Stomach (tissue), 9 donors: ENCODE results near the gene TPMT. TPM values are rescaled to one million over a fixed set of nuclear protein-coding genes. Genes with fewer than 3 reads are reported as not detected.
A peak's percentile ranks its signal among the peaks of the same experiment; 100 is the strongest.

ENCODE experiments used
- DNase-seq, 2 donors: peaks; one replicate each; pipeline versions ENCODE4 v3.0.0 to v3.0.0-alpha.2; 2013 to 2019
- H3K27ac ChIP-seq, 5 donors: fragments of 200-600 bp in 4 of 5; sonication (generic) in 4 of 5; one replicate each; pipeline ENCODE4 v1.5.1; 2013 to 2019; ENCODE audit warnings: mild to moderate bottlenecking in 1 of 5, moderate library complexity in 1 of 5
- H3K27me3 ChIP-seq, 3 donors: fragments of 200-600 bp; sonication (generic); one replicate each; pipeline ENCODE4 v1.5.1; 2017 to 2019; ENCODE audit warnings: mixed run types in 1 of 3
- H3K36me3 ChIP-seq, 4 donors: fragments of 200-600 bp; sonication (generic); 1 replicate in 3 of 4; 2 replicates in 1 of 4; pipeline ENCODE4 v1.5.1; 2016 to 2019
- H3K4me1 ChIP-seq, 4 donors: fragments of 200-600 bp; sonication (generic); one replicate each; pipeline ENCODE4 v1.5.1; 2016 to 2019
- H3K4me3 ChIP-seq, 4 donors: fragments of 200-600 bp; sonication (generic) in 3 of 4; one replicate each; pipeline ENCODE4 v1.5.1; 2016 to 2019; ENCODE audit warnings: mild to moderate bottlenecking in 1 of 4
- H3K9me3 ChIP-seq, 4 donors: fragments of 200-600 bp; sonication (generic); one replicate each; pipeline ENCODE4 v1.5.1; 2016 to 2019
- CTCF ChIP-seq, 7 experiments: fragments of 450-650 bp in 4 of 7; fragments of 200-600 bp in 3 of 7; sonication (generic) in 3 of 7; IDR thresholded peaks; one replicate each; pipeline ENCODE4 v1.5.1; 2016 to 2019; ENCODE audit warnings: antibody characterized with exemption in 7 of 7, control low read depth in 2 of 7, mild to moderate bottlenecking in 1 of 7
- EP300 ChIP-seq: sonication (generic); formaldehyde crosslinking; IDR thresholded peaks from one replicate; pipeline ENCODE4 v1.6.1; 2017; ENCODE audit warnings: antibody characterized with exemption
- POLR2A ChIP-seq, 4 donors: fragments of 450-650 bp; IDR thresholded peaks; one replicate each; pipeline ENCODE4 v1.6.1; 2016; ENCODE audit warnings: antibody characterized with exemption in 4 of 4, control low read depth in 2 of 4, mild to moderate bottlenecking in 1 of 4, moderate library complexity in 1 of 4
- POLR2AphosphoS5 ChIP-seq, 3 donors: sonication (generic); formaldehyde crosslinking; IDR thresholded peaks; one replicate each; pipeline ENCODE4 v1.6.1; 2016; ENCODE audit warnings: antibody characterized with exemption in 3 of 3
- WGBS, 5 donors: extraction: QIAGEN DNeasy Blood & Tissue Kit in 3 of 5; methylation state at CpG; one replicate each; pipeline versions ENCODE4 v1.1.5 to v1.1.7; 2013 to 2018; 5-methylcytosine and 5-hydroxymethylcytosine counted together
- intact Hi-C: fragments of 100-400 bp; cut with DNase I; formaldehyde crosslinking; loops from one replicate; pipeline ENCODE4 v1.15.1; 2023; ENCODE audit warnings: low total_unique reads
- polyA plus RNA-seq, 3 donors: library from polyadenylated mRNA; stranded (reverse); fragments of 200-250 nt; gene quantifications; one replicate each; pipeline ENCODE4 v1.2.3, GENCODE V29; 2013
- total RNA-seq, 5 donors: library from RNA; depleted of rRNA; stranded (reverse); fragments of >200 nt; gene quantifications; one replicate each; pipeline versions ENCODE4 v1.1.0 to v1.2.3, GENCODE V29; 2014 to 2016
- donor health status: healthy with polysubstance abuse.
- donor health status: Bipolar disorder and iron deficiency.
- donor health status: healthy.

Gene TPMT
- total and polyA plus RNA-seq, 8 donors = 0.89 to 24.3 (median 11.7) TPM

- Histone ChIP-seq H3K4me3 (no peak overlapping the region), H3K36me3 (peaks cover 16 to 61% (median 58%) of the 10 kb centered on the region in 4 donors), H3K9me3 (no peaks in the 10 kb centered on the region), H3K27ac (no peak overlapping the region), H3K27me3 (no peaks in the 10 kb centered on the region), H3K4me1 (peaks cover 0 to 12% (median 3%) of the 10 kb centered on the region in 4 donors)
- WGBS, 5 donors = 81 to 100% (median 98%) methylated on average over 1 of the region's 1 CpG
- intact Hi-C loops = no loop called here
- no peak for DNase-seq
- TF ChIP-seq POLR2A (IDR thresholded peaks at IDR 0.05) = no peak
- no peak for TF ChIP-seq CTCF (IDR thresholded peaks at IDR 0.05)
- no peak for TF ChIP-seq EP300
- no peak for TF ChIP-seq POLR2AphosphoS5 (IDR thresholded peaks at IDR 0.05)
These were observed 6.0 kb upstream of the TPMT start for GRCh38 chr6:18160911-18161310.

DNA sequence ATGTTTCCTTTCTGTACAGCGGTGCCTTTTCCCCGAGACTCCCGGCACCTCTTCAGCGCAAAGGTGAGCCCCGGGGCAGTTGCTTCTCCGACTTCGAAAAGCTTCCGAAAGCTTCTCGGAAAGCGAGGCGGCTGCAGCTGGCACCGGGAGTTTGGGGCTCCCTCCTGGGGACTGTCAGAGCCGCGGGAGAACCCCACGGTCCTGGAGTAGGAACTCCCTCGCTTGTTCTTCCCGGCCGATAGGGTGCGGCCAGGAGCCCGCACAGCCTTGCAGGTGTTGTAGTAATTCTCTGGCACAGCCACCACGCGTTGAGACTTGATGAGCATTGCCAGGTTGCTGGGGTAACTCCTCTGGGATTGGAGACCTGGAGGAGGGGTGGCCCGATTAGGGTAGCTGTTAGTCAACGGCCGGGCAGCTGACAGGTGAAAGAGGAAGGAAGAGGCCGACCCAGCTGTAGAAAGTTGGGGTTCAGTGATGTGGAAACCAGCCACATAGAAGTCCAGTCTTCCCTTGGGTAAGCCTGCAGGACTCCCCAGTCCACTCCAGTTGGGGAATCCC lies 1.1 kb upstream of the TPMT start:
- Histone ChIP-seq H3K27me3 (no peaks in the 10 kb centered on the region), H3K4me3 (peak overlapping the region; percentile 89 to 96 (median 92)), H3K27ac (peak overlapping the region; percentile 84 to 96 (median 91)), H3K4me1 (peaks cover 7 to 36% (median 20%) of the 10 kb centered on the region in 4 donors), H3K36me3 (peaks cover 0 to 14% (median 11%) of the 10 kb centered on the region in 4 donors), H3K9me3 (no peaks in the 10 kb centered on the region)
- WGBS, 5 donors = 0 to 3% (median 1%) methylated on average over 16 to 26 of the region's 26 CpGs
- intact Hi-C loops = no loop called here
- peak; percentile 82 to 90 for DNase-seq
- TF ChIP-seq POLR2A (IDR thresholded peaks at IDR 0.05) (no peak), EP300 (no peak), CTCF (IDR thresholded peaks at IDR 0.05) (peak in 2 of 7 experiments; percentile 10 to 31), POLR2AphosphoS5 (IDR thresholded peaks at IDR 0.05) (peak in 2 of 3 donors; percentile 20 to 25)

GRCh38 chr6:18155150-18155863 lies 430 bp upstream of the TPMT start, which contains the start of gene KDM1B:
KDM1B (plus strand) TSS chr6:18155422; CDS start chr6:18159896, 4,474 bp downstream.
- H3K36me3 ChIP-seq = peaks cover 0 to 8% (median 7%) of the 10 kb centered on the region in 4 donors
- peak; percentile 99 to 100 for DNase-seq
- no peaks in the 10 kb centered on the region for H3K27me3 ChIP-seq
- TF ChIP-seq CTCF (IDR thresholded peaks at IDR 0.05) (no peak), EP300 (no peak), POLR2AphosphoS5 (IDR thresholded peaks at IDR 0.05) (peak; percentile 78 to 94 (median 81)), POLR2A (IDR thresholded peaks at IDR 0.05) (no peak)
- H3K9me3 ChIP-seq = no peaks in the 10 kb centered on the region
- intact Hi-C loops = no loop called here
- peaks cover 7 to 36% (median 20%) of the 10 kb centered on the region in 4 donors for H3K4me1 ChIP-seq
- H3K27ac ChIP-seq = peak within 1 kb of the TSS; percentile 89 to 97 (median 92)
- WGBS, 5 donors = 0 to 2% (median 1%) methylated on average over 31 to 87 of the region's 87 CpGs
- peak within 1 kb of the TSS; percentile 89 to 96 (median 92) for H3K4me3 ChIP-seq

DNA sequence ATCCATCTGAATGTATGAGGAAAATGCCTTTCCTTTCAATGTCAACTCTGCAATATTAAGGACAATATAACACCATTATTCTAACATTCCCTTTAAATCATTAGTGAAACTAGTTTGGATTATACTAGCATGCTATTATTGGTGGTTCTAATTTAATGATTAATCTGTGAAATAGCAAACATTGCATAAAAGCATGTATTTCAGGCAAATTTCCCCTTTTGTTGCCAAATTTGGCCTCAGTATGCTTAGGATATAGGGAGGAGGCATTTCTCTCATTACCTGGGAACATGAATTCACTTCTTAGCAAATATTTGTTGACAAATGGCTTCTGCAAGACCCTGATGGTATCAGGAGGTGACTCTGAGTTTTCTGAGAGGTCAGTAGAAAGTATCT lies 1.6 kb downstream of the TPMT start:
- no peak for DNase-seq
- no peak overlapping the region for H3K4me3 ChIP-seq
- H3K27ac ChIP-seq = peak overlapping the region in 3 of 5 donors; percentile 1 to 18 (median 9)
- H3K36me3 ChIP-seq = peaks cover 0 to 7% (median 5%) of the 10 kb centered on the region in 4 donors
- no peaks in the 10 kb centered on the region for H3K9me3 ChIP-seq
- TF ChIP-seq EP300 (no peak), CTCF (IDR thresholded peaks at IDR 0.05) (no peak), POLR2A (IDR thresholded peaks at IDR 0.05) (no peak), POLR2AphosphoS5 (IDR thresholded peaks at IDR 0.05) (no peak)
- intact Hi-C loops = no loop called here
- H3K27me3 ChIP-seq = no peaks in the 10 kb centered on the region
- peaks cover 7 to 36% (median 20%) of the 10 kb centered on the region in 4 donors for H3K4me1 ChIP-seq
